WERI-Rb-1 (cell line): Measurements from ENCODE around the gene CES2.
A peak's percentile ranks its signal among the peaks of the same experiment; 100 is the strongest.

ENCODE experiments used
- DNase-seq: peaks from one replicate; pipeline ENCODE4 v3.0.0-alpha.2; 2020
- H3K27ac ChIP-seq: fragments of 250-450 bp; sonication (Bioruptor Pico); 2 replicates; pipeline ENCODE4 v1.5.1; 2020; ENCODE audit warnings: mild to moderate bottlenecking, moderate library complexity
- H3K27me3 ChIP-seq: fragments of 250-450 bp; sonication (Bioruptor Pico); 2 replicates; pipeline ENCODE4 v1.5.1; 2021; ENCODE audit warnings: mild to moderate bottlenecking, low read depth, moderate library complexity; ENCODE audit not compliant: insufficient read depth, severe bottlenecking
- H3K36me3 ChIP-seq: fragments of 250-450 bp; sonication (Bioruptor Pico); 2 replicates; pipeline ENCODE4 v1.5.1; 2020; ENCODE audit warnings: mild to moderate bottlenecking, moderate library complexity
- H3K4me3 ChIP-seq: 2 replicates; pipeline ENCODE4 v1.5.1; 2011; ENCODE audit warnings: low read depth, mild to moderate bottlenecking, control low read depth, low read length
- H3K9me3 ChIP-seq: fragments of 250-450 bp; sonication (Bioruptor Pico); 2 replicates; pipeline ENCODE4 v1.5.1; 2021; ENCODE audit warnings: mild to moderate bottlenecking, moderate library complexity; ENCODE audit not compliant: severe bottlenecking
- TF ChIP-seq, protein P1 (sequence below): IDR thresholded peaks from 2 replicates; pipeline ENCODE4 v1.5.1; 2011; ENCODE audit warnings: low read depth, mild to moderate bottlenecking, control low read depth, inconsistent platforms, low read length

Gene CES2

DNA sequence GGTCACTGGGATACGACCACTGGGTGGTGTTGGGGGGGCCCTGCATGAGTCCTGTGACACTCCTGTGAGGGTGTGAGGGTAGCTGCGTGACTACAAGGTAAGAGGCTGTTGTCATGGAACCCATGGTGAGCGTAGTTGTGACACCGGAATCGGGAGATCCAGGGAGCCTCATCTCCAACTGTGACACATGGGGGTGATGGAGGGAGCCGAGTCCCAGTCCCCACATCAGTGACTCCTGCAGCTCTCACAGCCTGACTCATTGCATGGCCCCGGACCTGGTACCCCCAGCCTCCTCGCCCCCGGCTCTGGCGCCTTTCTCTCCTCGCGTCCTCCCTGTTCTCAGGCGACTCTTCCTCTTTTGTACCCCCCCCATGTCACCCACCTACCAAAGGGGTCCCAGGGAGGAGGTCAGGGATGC, 30.9 kb upstream of the CES2 start:
- Histone ChIP-seq H3K27ac (peak overlapping the region; percentile 99), H3K36me3 (no peaks in the 10 kb centered on the region), H3K9me3 (no peaks in the 10 kb centered on the region), H3K4me3 (no peak overlapping the region), H3K27me3 (no peaks in the 10 kb centered on the region)
- no peak for DNase-seq
- TF ChIP-seq, protein P1, sequence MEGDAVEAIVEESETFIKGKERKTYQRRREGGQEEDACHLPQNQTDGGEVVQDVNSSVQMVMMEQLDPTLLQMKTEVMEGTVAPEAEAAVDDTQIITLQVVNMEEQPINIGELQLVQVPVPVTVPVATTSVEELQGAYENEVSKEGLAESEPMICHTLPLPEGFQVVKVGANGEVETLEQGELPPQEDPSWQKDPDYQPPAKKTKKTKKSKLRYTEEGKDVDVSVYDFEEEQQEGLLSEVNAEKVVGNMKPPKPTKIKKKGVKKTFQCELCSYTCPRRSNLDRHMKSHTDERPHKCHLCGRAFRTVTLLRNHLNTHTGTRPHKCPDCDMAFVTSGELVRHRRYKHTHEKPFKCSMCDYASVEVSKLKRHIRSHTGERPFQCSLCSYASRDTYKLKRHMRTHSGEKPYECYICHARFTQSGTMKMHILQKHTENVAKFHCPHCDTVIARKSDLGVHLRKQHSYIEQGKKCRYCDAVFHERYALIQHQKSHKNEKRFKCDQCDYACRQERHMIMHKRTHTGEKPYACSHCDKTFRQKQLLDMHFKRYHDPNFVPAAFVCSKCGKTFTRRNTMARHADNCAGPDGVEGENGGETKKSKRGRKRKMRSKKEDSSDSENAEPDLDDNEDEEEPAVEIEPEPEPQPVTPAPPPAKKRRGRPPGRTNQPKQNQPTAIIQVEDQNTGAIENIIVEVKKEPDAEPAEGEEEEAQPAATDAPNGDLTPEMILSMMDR, result no peak

DNA sequence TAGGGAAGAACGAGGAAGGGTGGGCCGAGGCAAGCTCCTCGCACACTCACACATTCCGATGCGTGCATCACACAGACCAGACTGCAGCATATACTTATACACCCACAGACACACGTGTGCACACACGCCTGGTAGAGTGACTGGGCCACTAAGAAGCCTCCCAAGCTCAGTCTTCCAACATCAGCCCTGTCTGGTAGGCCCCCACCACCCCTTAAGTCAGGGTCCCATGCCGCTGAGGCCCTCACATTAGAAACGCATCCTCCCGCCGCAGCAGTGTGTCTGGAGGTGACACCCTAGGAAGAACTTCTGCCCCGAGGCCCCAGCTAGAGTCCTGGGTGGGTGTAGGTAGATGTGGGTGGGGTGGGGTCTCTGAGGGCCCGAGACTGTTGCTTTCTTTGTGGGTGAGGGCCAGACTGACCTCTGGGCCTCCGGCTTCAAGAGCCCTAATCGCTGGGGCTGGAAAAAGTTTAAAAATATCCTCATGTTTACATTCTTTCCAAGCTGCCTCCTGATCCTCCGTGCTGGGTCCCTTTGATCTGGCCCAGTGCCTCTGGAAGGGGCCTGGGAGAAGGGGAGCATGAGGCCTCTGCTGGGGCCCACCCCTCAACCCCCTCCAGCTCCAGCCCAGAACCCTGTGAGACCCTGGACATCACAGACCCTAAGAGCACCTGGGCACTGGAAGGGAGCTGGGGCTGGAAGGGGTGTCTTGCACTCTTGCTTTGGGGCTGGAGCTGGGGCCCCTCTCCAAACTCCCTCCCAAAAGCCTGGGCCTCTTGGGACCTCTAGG, 30.3 kb upstream of the CES2 start:
- TF ChIP-seq, protein P1, result no peak
- Histone ChIP-seq H3K27ac (peak overlapping the region; percentile 63), H3K36me3 (no peaks in the 10 kb centered on the region), H3K4me3 (no peak overlapping the region), H3K9me3 (no peaks in the 10 kb centered on the region), H3K27me3 (no peaks in the 10 kb centered on the region)
- no peak for DNase-seq

DNA sequence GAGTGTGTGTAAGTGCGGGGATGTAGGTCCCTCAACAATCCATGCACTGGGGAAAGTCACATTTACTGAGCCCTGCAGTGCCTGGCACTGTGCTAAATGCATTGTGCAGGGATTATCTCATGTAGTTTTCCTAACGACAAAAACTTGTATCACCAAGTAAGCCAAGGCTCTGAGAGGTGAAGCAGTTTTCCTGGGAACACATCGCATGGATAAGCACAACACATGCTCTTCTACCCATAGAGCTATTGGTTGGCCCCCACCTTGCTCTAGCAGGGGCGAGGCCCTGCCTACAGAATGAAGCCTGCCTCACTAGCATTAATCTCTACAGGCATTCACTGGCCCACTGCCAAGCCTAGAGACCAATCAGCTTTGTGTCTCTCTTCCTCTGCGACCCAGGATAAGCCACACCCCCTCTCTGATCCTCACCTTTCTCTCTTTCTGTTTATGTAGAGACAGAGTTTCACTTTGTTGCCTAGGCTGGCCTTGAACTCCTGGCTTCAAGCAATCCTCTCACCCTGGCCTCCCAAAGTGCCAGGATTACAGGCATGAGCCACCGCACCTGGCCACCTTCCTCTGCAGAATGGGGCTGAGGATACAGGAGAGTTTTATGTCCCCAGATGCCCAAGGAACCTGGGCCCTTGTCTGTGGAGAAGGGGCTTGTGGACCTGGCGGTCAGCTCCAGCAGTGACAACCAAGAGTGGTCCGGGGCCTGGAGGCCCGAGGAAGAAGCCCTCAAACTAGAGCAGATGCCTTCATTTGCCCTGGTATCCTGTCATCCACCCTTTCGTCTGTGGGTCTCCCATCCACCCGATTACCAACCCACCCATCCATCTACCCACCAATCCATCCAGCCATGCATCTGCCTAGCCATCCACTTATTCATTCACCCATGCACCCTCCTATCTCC, 29.4 kb upstream of the CES2 start:
- Histone ChIP-seq H3K4me3 (no peak overlapping the region), H3K9me3 (no peaks in the 10 kb centered on the region), H3K27ac (peak overlapping the region; percentile 63), H3K27me3 (no peaks in the 10 kb centered on the region), H3K36me3 (no peaks in the 10 kb centered on the region)
- TF ChIP-seq, protein P1, result no peak
- peak; percentile 96 for DNase-seq

DNA sequence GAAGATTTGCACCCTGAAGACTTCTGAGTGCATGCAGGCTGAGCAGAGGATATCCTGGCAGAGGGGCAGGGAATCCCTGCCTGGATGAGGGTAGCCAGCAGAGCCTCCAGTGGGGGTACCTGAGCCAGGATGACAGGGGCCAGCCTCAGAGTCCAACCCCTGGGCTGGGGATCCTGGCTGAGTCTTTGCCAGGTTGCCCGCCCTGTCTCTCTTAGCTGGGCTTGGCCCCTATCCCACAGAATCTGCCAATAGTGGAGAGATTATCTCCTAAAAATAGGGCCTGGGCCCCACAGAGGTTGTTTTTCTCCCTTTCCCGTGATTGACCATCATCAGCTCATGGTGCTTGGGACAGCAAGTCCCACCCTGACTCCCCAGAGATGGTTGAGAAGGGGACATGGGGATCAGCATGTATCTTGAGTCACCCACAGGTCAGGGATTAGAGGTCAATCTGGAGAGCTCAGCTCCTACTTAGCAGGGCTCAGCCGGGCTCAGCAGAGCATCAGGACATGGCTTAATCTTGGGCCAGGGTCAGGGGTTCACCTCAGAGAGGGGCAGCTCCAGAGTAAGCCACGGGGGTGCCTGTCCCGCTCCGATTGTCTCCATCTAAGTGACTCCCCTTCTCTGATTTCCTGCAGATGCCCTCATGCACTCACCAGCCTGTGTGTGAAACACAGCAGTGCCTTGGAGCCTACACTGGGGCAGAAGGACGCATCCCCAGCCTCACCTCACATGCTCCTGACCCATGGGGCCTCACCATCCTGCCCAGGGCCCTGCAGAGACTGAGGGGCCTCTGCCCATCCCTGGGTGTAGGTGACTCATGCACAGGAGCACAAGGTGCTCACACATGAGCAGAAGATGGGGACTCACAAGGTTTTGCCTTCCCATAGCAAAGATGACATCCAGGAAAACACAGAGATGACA, 28.1 kb upstream of the CES2 start:
- H3K36me3 ChIP-seq, result no peaks in the 10 kb centered on the region
- no peak overlapping the region for H3K4me3 ChIP-seq
- H3K9me3 ChIP-seq, result no peaks in the 10 kb centered on the region
- H3K27me3 ChIP-seq, result no peaks in the 10 kb centered on the region
- DNase-seq, result peak; percentile 87
- TF ChIP-seq, protein P1, result no peak
- peak overlapping the region; percentile 63 for H3K27ac ChIP-seq

DNA sequence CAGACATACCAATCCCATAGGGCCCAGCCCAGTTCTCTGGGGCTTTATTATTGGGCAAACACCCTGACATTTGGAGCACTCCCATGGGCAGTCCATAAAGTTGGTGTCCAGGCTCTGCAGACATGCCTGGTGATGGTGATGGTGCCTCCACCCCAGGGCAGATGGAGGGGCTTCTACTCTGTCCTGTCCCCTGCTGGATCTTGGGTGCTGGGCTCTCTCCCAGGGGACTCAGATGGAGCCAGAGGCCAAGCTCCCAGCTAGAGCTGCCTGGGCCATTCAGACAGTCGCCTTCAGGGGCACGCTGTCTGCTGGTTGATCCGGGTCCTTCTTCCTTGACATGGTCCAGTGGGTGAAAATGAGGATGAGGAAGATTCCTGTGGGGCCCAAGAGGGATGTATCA, 27.2 kb upstream of the CES2 start:
- H3K36me3 ChIP-seq, result no peaks in the 10 kb centered on the region
- H3K27me3 ChIP-seq, result no peaks in the 10 kb centered on the region
- H3K27ac ChIP-seq, result no peak overlapping the region
- no peaks in the 10 kb centered on the region for H3K9me3 ChIP-seq
- no peak overlapping the region for H3K4me3 ChIP-seq
- no peak for DNase-seq
- TF ChIP-seq, protein P1, result no peak
